GM12878 (cell line): Measurements from ENCODE around the gene FAM13C. TPM values are rescaled to one million over a fixed set of nuclear protein-coding genes. Genes with fewer than 3 reads are reported as not detected.

Source experiments
- ATAC-seq: fragments of 200-7000 bp; cut with Tn5 transposase; 3 replicates; pipeline ENCODE4 v1.9.1; 2020; ENCODE audit warnings: mild to moderate bottlenecking, moderate library complexity
- BruUV-seq: library from RNA; stranded (reverse); fragments of 400-500 nt; replicated peaks from 2 replicates; lab custom pipeline; 2021; lab: Mats Ljungman, UMichigan
- CTCF ChIA-PET: fragments of 300-600 bp; sonication (Branson Sonifier 250); formaldehyde crosslinking; extraction: SDS; loops from one replicate; lab custom pipeline; 2021; ENCODE audit warnings: inconsistent platforms; lab: Yijun Ruan, JAX
- POLR2A ChIA-PET: fragments of 350-600 bp; formaldehyde crosslinking; extraction: SDS; loops from one replicate; lab custom pipeline; 2021; ENCODE audit warnings: inconsistent platforms; lab: Charles Lee
- RAD21 ChIA-PET: fragments of 300-600 bp; sonication (Branson Sonifier 250); formaldehyde crosslinking; loops from one replicate; lab custom pipeline; 2023; ENCODE audit warnings: antibody characterized with exemption; ENCODE audit not compliant: unreplicated experiment; lab: Charles Lee
- SMC1A ChIA-PET: fragments of 300-600 bp; sonication (Branson Sonifier 250); formaldehyde crosslinking; loops from one replicate; lab custom pipeline; 2023; ENCODE audit not compliant: unreplicated experiment, uncharacterized antibody; lab: Charles Lee
- DNase-seq: peaks from one replicate; pipeline ENCODE4 v3.0.0-alpha.2; 2011; ENCODE audit warnings: low read depth, low spot score
- FAIRE-seq: peaks from 3 replicates; lab custom pipeline; 2011; peaks lifted over from hg19 to GRCh38; lab: Jason Lieb, UNC
- H2AFZ ChIP-seq: 2 replicates; pipeline ENCODE4 v1.6.0; 2011; ENCODE audit warnings: low read depth, low read length, control low read depth; ENCODE audit not compliant: control insufficient read depth
- H3K27ac ChIP-seq: 2 replicates; pipeline ENCODE4 v1.5.1; 2011; ENCODE audit warnings: control low read depth; ENCODE audit not compliant: control insufficient read depth, insufficient read depth
- H3K27me3 ChIP-seq, 2 experiments: replicated peaks in 1 of 2; 2 replicates each; pipeline versions ENCODE4 v1.6.0 to v1.6.1; 2011; ENCODE audit warnings: low read length in 1 of 2; ENCODE audit not compliant: control insufficient read depth in 2 of 2, insufficient read depth in 2 of 2
- H3K36me3 ChIP-seq, 2 experiments: 2 replicates each; pipeline ENCODE4 v1.5.1; 2011; ENCODE audit warnings: low read length in 1 of 2; ENCODE audit not compliant: control insufficient read depth in 2 of 2, insufficient read depth in 2 of 2
- H3K4me1 ChIP-seq: 2 replicates; pipeline ENCODE4 v1.6.1; 2011; ENCODE audit warnings: mild to moderate bottlenecking, low read length, moderate library complexity, mixed read lengths; ENCODE audit not compliant: control insufficient read depth, insufficient read depth
- H3K4me2 ChIP-seq: 2 replicates; pipeline ENCODE4 v1.6.0; 2011; ENCODE audit warnings: control low read depth; ENCODE audit not compliant: control insufficient read depth, insufficient read depth
- H3K4me3 ChIP-seq: fragments of 200-600 bp; sonication (generic); 2 replicates; pipeline ENCODE4 v1.5.1; 2016
- H3K79me2 ChIP-seq: 2 replicates; pipeline ENCODE4 v1.6.0; 2011; ENCODE audit warnings: low read length; ENCODE audit not compliant: control insufficient read depth, insufficient read depth
- H3K9ac ChIP-seq: 2 replicates; pipeline ENCODE4 v1.8.0; 2011; ENCODE audit warnings: low read length, control low read depth, mixed read lengths; ENCODE audit not compliant: control insufficient read depth, insufficient read depth
- H3K9me3 ChIP-seq: replicated peaks from 3 replicates; pipeline ENCODE4 v1.5.1; 2011; ENCODE audit warnings: mild to moderate bottlenecking, low read length; ENCODE audit not compliant: control insufficient read depth, insufficient read depth
- H4K20me1 ChIP-seq: 2 replicates; pipeline ENCODE4 v1.6.0; 2011; ENCODE audit not compliant: control insufficient read depth, insufficient read depth
- IKZF2 ChIP-seq, 2 experiments: fragments of 450-650 bp; IDR thresholded peaks; 2 replicates each; pipeline ENCODE4 v1.6.1; 2017; ENCODE audit warnings: mild to moderate bottlenecking in 2 of 2, moderate library complexity in 2 of 2
- JUNB ChIP-seq: IDR thresholded peaks from 2 replicates; pipeline ENCODE4 v1.6.1; 2016; ENCODE audit warnings: antibody characterized with exemption, mild to moderate bottlenecking
- NFYB ChIP-seq: IDR thresholded peaks from 2 replicates; pipeline ENCODE4 v1.6.1; 2011; ENCODE audit warnings: low read depth, mild to moderate bottlenecking, low read length, improper control_type of control experiment, moderate library complexity; ENCODE audit not compliant: insufficient read depth
- NR2C2 ChIP-seq: IDR thresholded peaks from 2 replicates; pipeline ENCODE4 v1.6.1; 2011; ENCODE audit warnings: borderline replicate concordance, low read depth; ENCODE audit not compliant: control insufficient read depth, insufficient read length
- NR2F1 ChIP-seq: fragments of 450-650 bp; conservative IDR thresholded peaks from 2 replicates; pipeline ENCODE4 v1.6.1; 2017; ENCODE audit warnings: mild to moderate bottlenecking
- PAX8 ChIP-seq: fragments of 450-650 bp; IDR thresholded peaks from 2 replicates; pipeline ENCODE4 v1.6.1; 2017; ENCODE audit warnings: mild to moderate bottlenecking, moderate library complexity
- POLR2A ChIP-seq: IDR thresholded peaks from 2 replicates; pipeline ENCODE4 v1.6.1; 2011; ENCODE audit warnings: low read depth, mild to moderate bottlenecking, low read length
- SUZ12 ChIP-seq: fragments of 200-600 bp; sonication (generic); IDR thresholded peaks from one replicate; pipeline ENCODE4 v1.6.1; 2018; ENCODE audit warnings: antibody characterized with exemption, mild to moderate bottlenecking; ENCODE audit not compliant: unreplicated experiment
- TARDBP ChIP-seq: IDR thresholded peaks from 2 replicates; pipeline ENCODE4 v1.6.1; 2016; ENCODE audit warnings: borderline replicate concordance
- TCF7 ChIP-seq: IDR thresholded peaks from 2 replicates; pipeline ENCODE4 v1.6.1; 2014; ENCODE audit warnings: antibody characterized with exemption, borderline replicate concordance
- ZNF217 ChIP-seq: fragments of 450-650 bp; IDR thresholded peaks from 2 replicates; pipeline ENCODE4 v1.6.1; 2017; ENCODE audit warnings: antibody characterized with exemption, mild to moderate bottlenecking
- ZNF24 ChIP-seq: fragments of 450-650 bp; IDR thresholded peaks from 2 replicates; pipeline ENCODE4 v1.6.1; 2017; ENCODE audit warnings: antibody characterized with exemption, mild to moderate bottlenecking
- WGBS: methylation state at CpG from one replicate; pipeline ENCODE4 v1.1.6; 2016; ENCODE audit warnings: low lambda C conversion rate; ENCODE audit not compliant: insufficient replicate concordance, insufficient coverage; ENCODE audit errors: missing lambda C conversion rate; 5-methylcytosine and 5-hydroxymethylcytosine counted together
- in situ Hi-C: fragments of 300-500 bp; cut with MboI; formaldehyde crosslinking; loops from 9 replicates; pipeline ENCODE4 v1.14.3; 2018; ENCODE audit warnings: mixed read lengths
- intact Hi-C: fragments of 100-400 bp; cut with micrococcal nuclease; formaldehyde crosslinking; loops from one replicate; pipeline ENCODE4 v1.14.2; 2022; ENCODE audit not compliant: unreplicated experiment
- polyA plus RNA-seq, 11 experiments: library from polyadenylated mRNA; depleted of rRNA in 4 of 11; unstranded in 6 of 11; stranded (reverse) in 5 of 11; fragments of >200 nt; fragmentation: Nextera tagmentation in 4 of 11; fragmentation: Illumina TruSeq in 1 of 11; extraction: Ambion mirVana in 4 of 11; extraction: Trizol in 1 of 11; gene quantifications; 1 replicate in 1 of 11; 2 replicates in 10 of 11; pipeline versions ENCODE4 v1.2.1 to v1.2.3, GENCODE V29; 2011 to 2016; ENCODE audit warnings: inconsistent platforms in 2 of 11, missing spikeins in 2 of 11, low read depth in 1 of 11
- total RNA-seq, 4 experiments: library from RNA; depleted of rRNA in 3 of 4; stranded (reverse); fragments of >200 nt in 3 of 4; fragmentation: Illumina TruSeq in 1 of 4; extraction: Trizol in 1 of 4; gene quantifications; 2 replicates each; pipeline versions ENCODE4 v1.2.1 to v1.2.3, GENCODE V29; 2013 to 2021
- TF ChIP-seq, protein P1 (sequence below): fragments of 450-650 bp; IDR thresholded peaks from 2 replicates; pipeline ENCODE4 v1.6.1; 2018; ENCODE audit warnings: mild to moderate bottlenecking, low read depth, moderate library complexity; ENCODE audit not compliant: partially characterized antibody
- TF ChIP-seq, protein P2 (sequence below): IDR thresholded peaks from 2 replicates; pipeline ENCODE4 v1.6.1; 2011; ENCODE audit warnings: borderline replicate concordance, low read depth, mild to moderate bottlenecking, moderate library complexity, mixed read lengths, low read length; ENCODE audit not compliant: insufficient read depth; ENCODE audit errors: extremely low read length

Gene FAM13C
- total and polyA plus RNA-seq, 10 of the 15 experiments (the other 5 are each of a cell fraction or from before 2014, with no cell fraction given) = 0.04 to 0.31 (median 0.13) TPM; not detected in 5

DNA sequence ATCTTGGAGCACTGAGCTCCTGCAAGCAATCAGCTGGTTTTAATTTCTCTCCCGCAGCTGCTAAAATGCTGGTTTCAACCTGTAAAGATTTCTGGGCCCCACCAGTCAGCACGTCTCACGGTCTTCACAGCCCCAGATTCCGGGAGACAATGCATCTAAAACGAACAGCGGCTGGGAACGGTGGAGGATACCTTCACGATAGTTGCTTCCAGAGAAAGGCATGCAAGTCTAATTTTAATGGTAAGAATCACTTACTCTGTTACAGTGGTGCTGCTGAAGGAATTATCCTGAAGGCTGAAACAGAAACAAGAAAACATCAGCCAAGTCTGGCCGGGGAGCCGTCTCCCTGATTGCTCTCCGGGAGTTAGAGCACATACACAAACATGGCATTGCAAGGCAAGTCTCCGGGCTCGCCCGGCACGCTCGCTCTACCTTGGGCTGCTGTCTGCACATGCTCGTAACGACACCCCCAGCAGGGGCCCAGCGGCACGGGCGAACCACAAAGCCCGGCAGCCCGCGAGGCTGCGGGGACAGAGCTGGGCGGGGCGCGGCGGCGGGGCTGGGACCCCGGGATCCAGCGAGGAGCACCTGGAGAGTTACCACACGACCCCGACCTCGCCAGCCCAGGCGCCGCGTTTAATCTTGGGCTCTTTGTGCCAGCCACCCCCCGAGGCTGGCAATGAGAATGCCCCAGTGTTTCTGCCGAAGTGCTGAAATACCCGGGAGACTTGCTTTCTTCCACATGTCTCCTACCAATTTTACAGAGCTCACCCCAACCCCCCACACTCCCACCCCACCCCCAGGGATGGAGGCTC, at the start of gene FAM13C (continued):
- TF ChIP-seq, protein P1, sequence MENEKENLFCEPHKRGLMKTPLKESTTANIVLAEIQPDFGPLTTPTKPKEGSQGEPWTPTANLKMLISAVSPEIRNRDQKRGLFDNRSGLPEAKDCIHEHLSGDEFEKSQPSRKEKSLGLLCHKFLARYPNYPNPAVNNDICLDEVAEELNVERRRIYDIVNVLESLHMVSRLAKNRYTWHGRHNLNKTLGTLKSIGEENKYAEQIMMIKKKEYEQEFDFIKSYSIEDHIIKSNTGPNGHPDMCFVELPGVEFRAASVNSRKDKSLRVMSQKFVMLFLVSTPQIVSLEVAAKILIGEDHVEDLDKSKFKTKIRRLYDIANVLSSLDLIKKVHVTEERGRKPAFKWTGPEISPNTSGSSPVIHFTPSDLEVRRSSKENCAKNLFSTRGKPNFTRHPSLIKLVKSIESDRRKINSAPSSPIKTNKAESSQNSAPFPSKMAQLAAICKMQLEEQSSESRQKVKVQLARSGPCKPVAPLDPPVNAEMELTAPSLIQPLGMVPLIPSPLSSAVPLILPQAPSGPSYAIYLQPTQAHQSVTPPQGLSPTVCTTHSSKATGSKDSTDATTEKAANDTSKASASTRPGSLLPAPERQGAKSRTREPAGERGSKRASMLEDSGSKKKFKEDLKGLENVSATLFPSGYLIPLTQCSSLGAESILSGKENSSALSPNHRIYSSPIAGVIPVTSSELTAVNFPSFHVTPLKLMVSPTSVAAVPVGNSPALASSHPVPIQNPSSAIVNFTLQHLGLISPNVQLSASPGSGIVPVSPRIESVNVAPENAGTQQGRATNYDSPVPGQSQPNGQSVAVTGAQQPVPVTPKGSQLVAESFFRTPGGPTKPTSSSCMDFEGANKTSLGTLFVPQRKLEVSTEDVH = no peak
- TF ChIP-seq JUNB = no peak
- TF ChIP-seq, all 136 proteins: peak for 2

DNA sequence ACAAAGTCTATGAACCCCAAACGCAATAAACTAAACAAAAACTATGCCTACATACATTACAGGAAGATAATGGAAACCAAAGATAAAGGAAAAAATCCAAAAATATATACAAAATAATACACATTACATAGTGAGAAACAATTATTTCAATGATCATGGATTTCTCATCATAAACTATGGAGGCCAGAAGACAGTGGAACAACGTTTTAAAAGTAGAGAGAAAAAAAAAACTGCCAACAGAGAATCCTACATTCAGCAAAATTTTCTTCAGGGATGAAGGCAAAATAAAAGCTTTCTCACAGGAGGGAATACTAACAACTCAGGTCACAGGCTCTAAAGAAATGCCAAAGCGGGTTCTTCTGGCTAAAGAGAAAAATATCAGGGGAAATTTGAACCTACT, 42.9 kb upstream of the FAM13C start:
- TF ChIP-seq, protein P2, sequence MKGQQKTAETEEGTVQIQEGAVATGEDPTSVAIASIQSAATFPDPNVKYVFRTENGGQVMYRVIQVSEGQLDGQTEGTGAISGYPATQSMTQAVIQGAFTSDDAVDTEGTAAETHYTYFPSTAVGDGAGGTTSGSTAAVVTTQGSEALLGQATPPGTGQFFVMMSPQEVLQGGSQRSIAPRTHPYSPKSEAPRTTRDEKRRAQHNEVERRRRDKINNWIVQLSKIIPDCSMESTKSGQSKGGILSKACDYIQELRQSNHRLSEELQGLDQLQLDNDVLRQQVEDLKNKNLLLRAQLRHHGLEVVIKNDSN = no peak
- TF ChIP-seq ZNF217 (no peak), ZNF24 (no peak), NFYB (no peak), SUZ12 (no peak), NR2C2 (no peak), POLR2A (no peak), IKZF2 (IDR thresholded peaks at IDR 0.05) (no peak), NR2F1 (no peak), PAX8 (no peak), TCF7 (no peak), TARDBP (no peak)
- Histone ChIP-seq H3K4me3 (no peak overlapping the region), H3K27me3 (no peaks in the 10 kb centered on the region), H3K9ac (no peak overlapping the region), H4K20me1 (no peaks in the 10 kb centered on the region), H3K79me2 (no peaks in the 10 kb centered on the region), H3K9me3 (no peaks in the 10 kb centered on the region), H3K36me3 (no peaks in the 10 kb centered on the region), H3K27ac (no peak overlapping the region), H2AFZ (no peak overlapping the region), H3K4me1 (no peaks in the 10 kb centered on the region), H3K4me2 (no peak overlapping the region)
- ChIA-PET POLR2A (no interaction called here), RAD21 (no interaction called here), SMC1A (no interaction called here), CTCF (no interaction called here)
- no peak for FAIRE-seq
- WGBS = 16% methylated on average over 3 of the region's 3 CpGs
- in situ Hi-C loops = no loop called here
- no TSS peak for BruUV-seq
- no peak for DNase-seq
- no peak for ATAC-seq
- intact Hi-C loops = no loop called here
